Cardiac muscle cell (in vitro differentiated cells and primary cell): ENCODE results near the gene NGLY1. TPM values are rescaled to one million over a fixed set of nuclear protein-coding genes. Genes with fewer than 3 reads are reported as not detected.

Experiments used
- DNase-seq, 2 donors: peaks; one replicate each; pipeline versions ENCODE4 v3.0.0 to v3.0.0-alpha.2; 2010 to 2017; ENCODE audit warnings: low read depth in 1 of 2, low spot score in 1 of 2
- H3K27ac ChIP-seq: fragments of 200-600 bp; sonication (generic); 2 replicates; pipeline ENCODE4 v1.5.1; 2016
- H3K27me3 ChIP-seq: fragments of 200-600 bp; sonication (generic); 2 replicates; pipeline ENCODE4 v1.6.0; 2016; ENCODE audit warnings: control low read depth
- H3K36me3 ChIP-seq: fragments of 200-600 bp; sonication (generic); 2 replicates; pipeline ENCODE4 v1.5.1; 2016; ENCODE audit warnings: control low read depth
- H3K4me1 ChIP-seq: fragments of 200-600 bp; sonication (generic); 2 replicates; pipeline ENCODE4 v1.8.1; 2017; ENCODE audit warnings: low read depth, mild to moderate bottlenecking, mixed run types
- H3K4me3 ChIP-seq: fragments of 200-600 bp; sonication (generic); 2 replicates; pipeline ENCODE4 v1.5.1; 2016; ENCODE audit warnings: mild to moderate bottlenecking
- H3K9me3 ChIP-seq: fragments of 200-600 bp; sonication (generic); 2 replicates; pipeline ENCODE4 v1.5.1; 2017; ENCODE audit warnings: low read depth, mild to moderate bottlenecking, control low read depth
- polyA plus RNA-seq: library from polyadenylated mRNA; unstranded; fragments of >200 nt; fragmentation: Nextera tagmentation; extraction: Ambion mirVana; gene quantifications from 2 replicates; pipeline ENCODE4 v1.2.1, GENCODE V29; 2016
- total RNA-seq: library from RNA; depleted of rRNA; stranded (reverse); fragments of >200 nt; gene quantifications from 2 replicates; pipeline ENCODE4 v1.2.3, GENCODE V29; 2016
- TF ChIP-seq, protein P1 (sequence below): IDR thresholded peaks from 2 replicates; pipeline ENCODE4 v1.5.1; 2012; ENCODE audit warnings: low read depth, mild to moderate bottlenecking, low read length

Gene NGLY1
- total and polyA plus RNA-seq, 2 experiments from 2014 or later = 43.0 to 54.5 TPM

- DNase-seq = no peak
These were observed 35.1 kb downstream of the NGLY1 start for GRCh38 chr3:25748189-25748588.

DNA sequence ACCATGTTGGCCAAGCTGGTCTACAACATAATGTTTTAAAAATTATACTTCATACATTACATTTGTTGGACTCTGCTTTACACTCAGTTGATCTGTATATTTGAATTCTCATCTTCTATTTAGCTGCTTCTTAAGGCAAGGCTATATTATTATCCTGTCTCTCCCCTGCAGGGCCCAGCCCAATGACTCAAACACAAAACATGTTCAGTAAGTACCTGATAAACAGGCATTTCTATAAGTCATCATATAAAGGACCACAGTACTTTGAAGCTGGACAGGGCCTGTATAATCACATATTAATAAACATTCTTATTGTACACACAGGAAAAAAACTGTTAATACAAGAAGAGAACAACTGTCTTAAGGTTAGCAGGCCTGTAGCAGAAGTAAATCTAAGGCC is 36.2 kb downstream of the NGLY1 start:
- DNase-seq = no peak
- H3K36me3 ChIP-seq = peaks cover 27% of the 10 kb centered on the region

More at GRCh38 chr3:25748189-25748588, 35.1 kb downstream of the NGLY1 start:
- no peak overlapping the region for H3K4me3 ChIP-seq
- H3K4me1 ChIP-seq = no peaks in the 10 kb centered on the region
- no peaks in the 10 kb centered on the region for H3K9me3 ChIP-seq
- peaks cover 27% of the 10 kb centered on the region for H3K36me3 ChIP-seq
- H3K27ac ChIP-seq = no peak overlapping the region
- TF ChIP-seq, protein P1, sequence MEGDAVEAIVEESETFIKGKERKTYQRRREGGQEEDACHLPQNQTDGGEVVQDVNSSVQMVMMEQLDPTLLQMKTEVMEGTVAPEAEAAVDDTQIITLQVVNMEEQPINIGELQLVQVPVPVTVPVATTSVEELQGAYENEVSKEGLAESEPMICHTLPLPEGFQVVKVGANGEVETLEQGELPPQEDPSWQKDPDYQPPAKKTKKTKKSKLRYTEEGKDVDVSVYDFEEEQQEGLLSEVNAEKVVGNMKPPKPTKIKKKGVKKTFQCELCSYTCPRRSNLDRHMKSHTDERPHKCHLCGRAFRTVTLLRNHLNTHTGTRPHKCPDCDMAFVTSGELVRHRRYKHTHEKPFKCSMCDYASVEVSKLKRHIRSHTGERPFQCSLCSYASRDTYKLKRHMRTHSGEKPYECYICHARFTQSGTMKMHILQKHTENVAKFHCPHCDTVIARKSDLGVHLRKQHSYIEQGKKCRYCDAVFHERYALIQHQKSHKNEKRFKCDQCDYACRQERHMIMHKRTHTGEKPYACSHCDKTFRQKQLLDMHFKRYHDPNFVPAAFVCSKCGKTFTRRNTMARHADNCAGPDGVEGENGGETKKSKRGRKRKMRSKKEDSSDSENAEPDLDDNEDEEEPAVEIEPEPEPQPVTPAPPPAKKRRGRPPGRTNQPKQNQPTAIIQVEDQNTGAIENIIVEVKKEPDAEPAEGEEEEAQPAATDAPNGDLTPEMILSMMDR = no peak
- H3K27me3 ChIP-seq = no peaks in the 10 kb centered on the region

GRCh38 chr3:25744470-25744869 is 38.8 kb downstream of the NGLY1 start:
- peaks cover 14% of the 10 kb centered on the region for H3K36me3 ChIP-seq
- TF ChIP-seq, protein P1 = no peak
- no peaks in the 10 kb centered on the region for H3K9me3 ChIP-seq
- H3K4me3 ChIP-seq = no peak overlapping the region
- H3K27ac ChIP-seq = no peak overlapping the region
- DNase-seq = no peak
- no peaks in the 10 kb centered on the region for H3K27me3 ChIP-seq
- H3K4me1 ChIP-seq = no peaks in the 10 kb centered on the region

More for the DNA sequence above, 36.2 kb downstream of the NGLY1 start:
- H3K4me3 ChIP-seq = no peak overlapping the region
- no peaks in the 10 kb centered on the region for H3K9me3 ChIP-seq
- H3K27me3 ChIP-seq = no peaks in the 10 kb centered on the region
- no peak overlapping the region for H3K27ac ChIP-seq
- TF ChIP-seq, protein P1 = no peak
- no peaks in the 10 kb centered on the region for H3K4me1 ChIP-seq

- Histone ChIP-seq H3K36me3 (peaks cover 15% of the 10 kb centered on the region), H3K9me3 (no peaks in the 10 kb centered on the region), H3K4me3 (no peak overlapping the region), H3K27me3 (no peaks in the 10 kb centered on the region), H3K4me1 (no peaks in the 10 kb centered on the region), H3K27ac (no peak overlapping the region)
- DNase-seq = no peak
- TF ChIP-seq, protein P1 = no peak
These were observed 55.1 kb downstream of the NGLY1 start for GRCh38 chr3:25728101-25728500.

DNA sequence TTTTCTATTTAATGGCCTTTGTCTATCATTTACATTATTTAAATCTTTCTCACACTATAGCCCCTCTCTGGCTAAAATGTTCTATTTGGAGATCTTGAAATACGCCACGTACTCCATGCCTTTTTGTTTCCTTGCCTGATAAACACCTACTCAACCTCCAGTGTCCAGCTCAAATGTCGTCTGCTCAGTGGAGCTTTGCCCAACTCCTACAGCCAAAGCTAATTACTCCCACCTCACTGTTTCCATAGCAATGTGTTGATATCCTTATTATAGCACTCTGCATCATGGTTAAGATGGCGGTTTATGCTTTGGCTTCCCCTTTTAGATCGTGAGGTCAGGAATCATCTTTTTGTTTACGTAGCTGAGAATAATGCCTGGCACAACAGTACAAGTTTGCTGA is 55.9 kb downstream of the NGLY1 start:
- no peak overlapping the region for H3K27ac ChIP-seq
- peaks cover 8% of the 10 kb centered on the region for H3K36me3 ChIP-seq
- H3K4me3 ChIP-seq = no peak overlapping the region
- TF ChIP-seq, protein P1 = no peak
- H3K9me3 ChIP-seq = no peaks in the 10 kb centered on the region
- no peaks in the 10 kb centered on the region for H3K27me3 ChIP-seq
- H3K4me1 ChIP-seq = no peaks in the 10 kb centered on the region
- no peak for DNase-seq

DNA sequence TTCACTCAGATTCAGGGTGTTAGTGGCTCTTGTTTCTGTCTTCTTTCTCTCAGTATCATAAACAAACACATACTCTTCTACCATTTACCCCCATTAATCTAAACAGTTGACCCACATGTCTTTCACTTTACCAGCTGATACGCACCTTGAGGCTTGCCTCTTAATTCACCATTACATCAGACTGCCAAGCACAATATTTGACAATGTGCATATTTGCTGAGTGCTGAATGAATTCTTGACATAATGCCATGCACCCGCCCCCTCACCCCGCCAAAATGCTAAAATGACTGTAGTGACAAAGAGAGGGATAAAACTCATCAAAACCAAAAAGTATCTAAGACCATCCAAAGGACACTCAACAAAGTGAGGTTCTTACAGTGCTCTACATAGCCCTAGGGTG is 57.4 kb downstream of the NGLY1 start:
- H3K27ac ChIP-seq = no peak overlapping the region
- H3K36me3 ChIP-seq = peaks cover 5% of the 10 kb centered on the region
- DNase-seq = peak in 1 of 2 donors; percentile 1
- no peaks in the 10 kb centered on the region for H3K9me3 ChIP-seq
- no peaks in the 10 kb centered on the region for H3K4me1 ChIP-seq
- TF ChIP-seq, protein P1 = no peak
- no peak overlapping the region for H3K4me3 ChIP-seq
- H3K27me3 ChIP-seq = no peaks in the 10 kb centered on the region
